ENCODE data around the gene ARHGAP10.
A peak's percentile ranks its signal among the peaks of the same experiment; 100 is the strongest.

ARHGAP10 gene

DNA sequence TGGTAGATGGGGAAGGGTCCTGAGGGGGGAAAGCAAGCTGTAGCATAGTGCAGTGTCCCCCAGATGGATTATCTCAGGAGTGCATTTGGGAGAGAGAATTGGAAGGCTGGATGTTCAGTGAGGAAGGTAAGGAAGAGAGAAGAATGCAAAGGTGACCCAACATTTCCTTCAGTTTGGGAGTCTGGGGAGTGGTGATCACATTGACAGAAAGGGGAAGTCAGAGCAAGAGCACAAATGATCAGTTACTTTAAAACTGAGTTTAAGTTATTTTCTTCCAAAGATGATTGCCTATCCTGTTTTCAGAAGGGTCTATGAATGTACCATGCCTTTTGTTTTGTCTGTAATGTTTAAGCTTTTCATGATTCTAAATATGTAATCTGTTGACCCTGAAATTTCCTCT is 47.6 kb downstream of the ARHGAP10 start:
- Histone ChIP-seq H3K4me3 (ENCODE audit: low read depth, low read length) (no peak overlapping the region), H3K36me3 (no peaks in the 10 kb centered on the region), H3K4me1 (peaks cover 18% of the 10 kb centered on the region), H3K9me3 (no peaks in the 10 kb centered on the region), H3K27me3 (no peaks in the 10 kb centered on the region)
- TF ChIP-seq, protein P1, sequence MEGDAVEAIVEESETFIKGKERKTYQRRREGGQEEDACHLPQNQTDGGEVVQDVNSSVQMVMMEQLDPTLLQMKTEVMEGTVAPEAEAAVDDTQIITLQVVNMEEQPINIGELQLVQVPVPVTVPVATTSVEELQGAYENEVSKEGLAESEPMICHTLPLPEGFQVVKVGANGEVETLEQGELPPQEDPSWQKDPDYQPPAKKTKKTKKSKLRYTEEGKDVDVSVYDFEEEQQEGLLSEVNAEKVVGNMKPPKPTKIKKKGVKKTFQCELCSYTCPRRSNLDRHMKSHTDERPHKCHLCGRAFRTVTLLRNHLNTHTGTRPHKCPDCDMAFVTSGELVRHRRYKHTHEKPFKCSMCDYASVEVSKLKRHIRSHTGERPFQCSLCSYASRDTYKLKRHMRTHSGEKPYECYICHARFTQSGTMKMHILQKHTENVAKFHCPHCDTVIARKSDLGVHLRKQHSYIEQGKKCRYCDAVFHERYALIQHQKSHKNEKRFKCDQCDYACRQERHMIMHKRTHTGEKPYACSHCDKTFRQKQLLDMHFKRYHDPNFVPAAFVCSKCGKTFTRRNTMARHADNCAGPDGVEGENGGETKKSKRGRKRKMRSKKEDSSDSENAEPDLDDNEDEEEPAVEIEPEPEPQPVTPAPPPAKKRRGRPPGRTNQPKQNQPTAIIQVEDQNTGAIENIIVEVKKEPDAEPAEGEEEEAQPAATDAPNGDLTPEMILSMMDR (IDR thresholded peaks at IDR 0.05; ENCODE audit: low read depth, low read length): no peak
- DNase-seq: no peak

DNA sequence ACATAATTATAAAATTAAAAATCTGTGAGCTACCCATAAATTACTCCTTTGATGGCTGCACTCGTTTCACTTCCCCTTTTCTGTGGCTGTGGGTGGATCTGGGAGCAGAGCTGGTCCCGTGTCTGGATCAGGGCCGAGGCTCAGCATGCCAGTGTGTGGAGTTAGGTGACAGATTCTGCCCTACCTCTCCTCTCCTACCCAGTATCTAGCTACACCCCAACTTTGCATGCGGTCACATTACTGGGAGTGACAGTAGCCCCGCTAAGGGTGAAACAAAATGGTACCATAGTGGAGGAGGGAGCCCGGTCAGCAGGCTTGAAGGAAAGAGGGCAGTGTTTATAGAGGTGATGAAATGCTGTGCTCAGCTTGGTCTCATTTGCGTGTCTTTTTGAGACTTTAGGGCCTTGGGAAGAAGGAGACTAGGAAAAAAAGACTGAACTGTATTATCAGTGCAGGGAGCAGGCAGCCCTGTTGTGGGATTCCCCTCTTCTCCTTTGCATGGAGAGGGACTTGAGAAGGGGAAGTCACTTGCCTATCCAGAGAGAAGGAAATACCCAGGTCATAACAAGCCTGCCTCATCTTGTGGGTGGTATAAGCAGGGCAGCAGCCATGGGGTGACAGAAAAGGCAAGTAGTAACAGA is 48.4 kb downstream of the ARHGAP10 start:
- no peak overlapping the region for H3K4me3 ChIP-seq (ENCODE audit: low read depth, low read length)
- TF ChIP-seq, protein P1 (IDR thresholded peaks at IDR 0.05; ENCODE audit: low read depth, low read length): no peak
- H3K4me1 ChIP-seq: peaks cover 17% of the 10 kb centered on the region

DNA sequence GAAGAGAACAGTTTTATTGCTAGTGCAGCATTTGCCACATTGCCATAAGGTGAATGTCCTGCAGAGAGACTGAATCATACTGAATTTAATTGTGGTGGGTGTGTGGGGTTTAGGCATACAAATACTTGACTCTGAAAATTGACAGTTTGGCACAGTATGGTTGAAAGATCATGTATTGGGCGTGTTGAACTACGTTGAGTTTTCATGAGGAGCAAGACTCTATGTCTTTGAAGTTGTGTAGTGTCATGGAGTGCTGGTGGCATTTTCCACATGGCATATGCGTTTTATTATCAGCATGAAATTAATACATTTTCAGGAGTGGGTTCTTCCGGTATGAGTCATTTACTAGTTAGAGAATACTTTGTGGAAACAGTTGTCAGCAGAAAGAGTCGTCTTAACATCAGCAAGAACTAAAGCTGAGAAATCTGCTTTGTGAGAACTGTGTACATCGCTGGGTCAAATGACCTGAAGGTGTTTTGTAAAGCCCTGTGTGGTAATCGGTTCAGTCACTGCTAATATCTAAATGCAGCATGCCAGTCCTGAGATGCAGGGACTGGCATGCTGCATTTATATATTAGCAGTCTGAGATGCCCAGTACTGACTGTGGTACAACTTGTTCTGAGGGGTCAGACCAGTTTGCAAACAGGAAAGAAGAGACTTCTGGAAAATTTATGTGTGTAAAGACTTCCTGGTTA is 50.3 kb downstream of the ARHGAP10 start:
- H3K4me3 ChIP-seq (ENCODE audit: low read depth, low read length): peak overlapping the region; percentile 34
- H3K27me3 ChIP-seq: no peaks in the 10 kb centered on the region
- H3K36me3 ChIP-seq: no peaks in the 10 kb centered on the region
- peaks cover 24% of the 10 kb centered on the region for H3K4me1 ChIP-seq
- no peak for DNase-seq
- TF ChIP-seq, protein P1 (IDR thresholded peaks at IDR 0.05; ENCODE audit: low read depth, low read length): no peak
- no peaks in the 10 kb centered on the region for H3K9me3 ChIP-seq

More for the DNA sequence above, 48.4 kb downstream of the ARHGAP10 start:
- Histone ChIP-seq H3K36me3 (no peaks in the 10 kb centered on the region), H3K27me3 (no peaks in the 10 kb centered on the region), H3K9me3 (no peaks in the 10 kb centered on the region)
- DNase-seq: no peak

DNA sequence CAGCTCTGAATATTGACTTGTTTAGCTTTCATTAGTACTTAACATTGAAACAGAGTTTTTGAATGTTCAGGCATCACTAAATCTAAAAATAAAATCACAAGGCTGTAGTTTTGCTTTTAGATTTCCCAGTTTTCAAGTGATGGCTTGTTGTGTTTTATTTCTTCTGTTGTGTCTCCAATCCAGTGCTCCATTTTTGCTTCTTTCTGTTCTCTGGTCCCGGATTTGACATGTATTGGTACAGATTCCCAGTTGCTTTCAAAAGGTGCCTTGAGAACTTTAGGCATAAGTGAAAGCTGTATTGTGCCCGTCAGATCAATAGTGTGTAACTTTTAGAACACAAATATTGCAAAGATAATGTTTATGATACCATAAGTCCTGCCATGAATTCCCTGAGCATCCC is 53.2 kb downstream of the ARHGAP10 start:
- H3K27me3 ChIP-seq: no peaks in the 10 kb centered on the region
- H3K4me1 ChIP-seq: peaks cover 46% of the 10 kb centered on the region
- no peaks in the 10 kb centered on the region for H3K36me3 ChIP-seq
- peak overlapping the region; percentile 41 for H3K4me3 ChIP-seq (ENCODE audit: low read depth, low read length)
- DNase-seq: no peak
- TF ChIP-seq, protein P1 (IDR thresholded peaks at IDR 0.05; ENCODE audit: low read depth, low read length): no peak
- no peaks in the 10 kb centered on the region for H3K9me3 ChIP-seq

DNA sequence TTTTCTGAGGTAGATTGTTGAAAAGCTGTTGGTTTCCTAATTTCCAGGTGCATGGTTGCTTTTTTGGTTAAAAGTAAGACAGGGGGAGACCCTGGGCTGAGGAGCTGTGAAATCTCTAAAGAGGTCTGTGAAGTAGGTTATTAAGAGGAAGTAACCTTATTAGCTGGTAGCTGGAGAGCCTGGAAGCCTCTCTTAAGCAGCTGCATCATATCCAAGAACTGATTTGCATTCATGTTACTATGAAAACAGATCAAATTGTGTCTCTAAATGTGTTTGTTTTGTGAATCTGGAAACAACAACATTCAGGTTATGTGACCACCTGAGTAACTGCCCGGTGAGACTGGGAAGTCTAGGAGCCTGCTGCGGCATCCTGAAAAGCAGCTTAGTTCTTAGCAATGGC is 54.1 kb downstream of the ARHGAP10 start:
- Histone ChIP-seq H3K36me3 (no peaks in the 10 kb centered on the region), H3K4me1 (peaks cover 46% of the 10 kb centered on the region), H3K27me3 (no peaks in the 10 kb centered on the region), H3K9me3 (no peaks in the 10 kb centered on the region), H3K4me3 (ENCODE audit: low read depth, low read length) (no peak overlapping the region)
- TF ChIP-seq, protein P1 (IDR thresholded peaks at IDR 0.05; ENCODE audit: low read depth, low read length): no peak
- DNase-seq: no peak

DNA sequence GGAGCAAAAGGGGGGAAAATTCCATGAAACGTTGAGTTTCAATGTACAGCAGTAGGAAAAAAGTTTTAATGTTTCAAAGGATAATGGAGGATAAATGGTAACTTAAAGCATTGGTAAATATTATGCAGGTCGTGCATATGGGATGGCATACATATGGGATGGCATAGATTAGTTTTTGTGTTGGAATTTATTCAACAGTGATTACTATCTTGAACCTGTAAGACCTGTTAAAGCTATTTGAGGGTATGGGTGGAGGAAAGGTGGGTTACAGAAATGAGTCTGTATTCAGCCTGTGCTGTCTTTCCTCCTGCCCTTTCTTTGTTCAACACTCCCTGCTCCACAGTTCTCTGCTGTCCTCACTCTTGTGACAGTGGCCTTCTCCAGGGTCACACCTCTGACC is 54.6 kb downstream of the ARHGAP10 start:
- Histone ChIP-seq H3K9me3 (no peaks in the 10 kb centered on the region), H3K36me3 (no peaks in the 10 kb centered on the region), H3K4me1 (peaks cover 46% of the 10 kb centered on the region), H3K27me3 (no peaks in the 10 kb centered on the region), H3K4me3 (ENCODE audit: low read depth, low read length) (no peak overlapping the region)
- TF ChIP-seq, protein P1 (IDR thresholded peaks at IDR 0.05; ENCODE audit: low read depth, low read length): no peak
- no peak for DNase-seq
